Left colon (tissue), 2 donors: ENCODE measurements around the gene PPP1R2. TPM values are rescaled to one million over a fixed set of nuclear protein-coding genes. Genes with fewer than 3 reads are reported as not detected.
"Not testable (repeated sequence)": the region's sequence is repeated elsewhere in the genome, so short reads cannot be mapped to it uniquely, and the experiment has no call there.

Source experiments
- ATAC-seq: fragments of 200-7000 bp; cut with Tn5 transposase; one replicate; pipeline ENCODE4 v1.9.1; 2020; ENCODE audit warnings: mild to moderate bottlenecking, moderate library complexity
- DNase-seq, 2 donors: peaks; one replicate each; pipeline ENCODE4 v3.0.0-alpha.2; 2020
- intact Hi-C, 2 donors: fragments of 100-400 bp; cut with DNase I in 1 of 2; cut with micrococcal nuclease in 1 of 2; formaldehyde crosslinking; loops; one replicate each; pipeline versions ENCODE4 v1.11.2 to v1.14.0; 2022; cut with DNase I, micrococcal nuclease
- total RNA-seq, 2 donors: library from RNA; stranded (reverse); fragmentation: NEBNext Ultra II Directional; extraction: Animal tissue kit (Norgen Biotek cat#: 25700); gene quantifications; one replicate each; pipeline ENCODE4 v1.2.1, GENCODE V29; 2021
- donor health status: DM: no; HTN: no; CAD: no.
- donor health status: DM: yes; HTN: yes; CAD: no.

The PPP1R2 gene
- total RNA-seq, 2 donors from 2014 or later = 41.1 to 50.5 TPM

DNA sequence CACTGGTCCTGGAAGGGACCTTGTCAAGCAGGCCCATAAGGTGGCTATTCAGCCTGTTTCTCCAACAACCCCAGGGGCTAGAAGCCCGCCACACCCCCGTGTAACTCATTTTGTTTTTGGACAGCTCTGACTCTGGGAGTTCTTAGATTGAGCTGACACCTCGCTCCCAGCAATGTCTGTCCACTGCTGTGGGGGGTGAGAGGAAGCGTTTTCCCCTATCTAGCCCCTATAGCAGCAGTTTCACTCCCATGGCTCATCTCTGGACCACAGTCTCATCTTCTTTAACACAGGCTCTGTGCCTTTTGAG, 1.1 kb upstream of the PPP1R2 start:
- DNase-seq (no peak), ATAC-seq (no peak)
- intact Hi-C loops = no loop called here

DNA sequence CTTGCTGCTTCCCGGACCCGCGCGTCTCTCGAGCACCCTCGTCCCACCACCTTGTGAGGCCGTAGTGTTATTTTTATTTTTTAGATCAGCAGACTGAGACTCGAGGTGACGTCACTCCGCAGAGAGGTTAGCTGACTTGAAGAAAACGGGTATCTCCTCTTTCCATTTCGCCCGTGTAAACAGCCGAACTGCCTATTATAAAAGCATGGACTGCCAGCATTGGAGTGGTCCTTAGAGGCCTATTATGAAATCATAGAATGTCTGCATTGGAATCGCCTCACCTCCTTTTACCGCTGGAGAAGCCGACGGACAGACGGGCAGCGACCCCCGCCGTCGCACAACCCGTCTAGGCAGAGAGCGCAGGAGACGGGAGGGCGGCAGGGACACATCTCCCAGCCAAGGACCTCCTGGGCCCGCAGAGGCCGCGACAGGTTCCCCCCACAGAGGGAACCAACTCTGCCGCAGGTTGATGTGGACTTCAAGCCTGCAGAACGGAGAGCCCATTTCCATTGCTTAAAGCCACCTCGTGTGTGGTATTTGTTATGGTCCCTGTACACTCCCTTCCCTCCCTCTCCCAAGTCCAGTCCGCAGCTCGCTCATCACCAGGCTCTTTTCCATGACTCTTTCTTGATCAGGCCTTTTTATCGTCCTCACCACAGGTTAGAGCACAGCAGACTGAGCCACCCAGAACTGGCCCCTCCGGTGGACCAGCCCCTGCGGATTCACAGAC, 540 bp upstream of the PPP1R2 start:
- ATAC-seq = peak; percentile 21
- peak in 1 of 2 donors; percentile 44 for DNase-seq
- intact Hi-C loops = no loop called here

DNA sequence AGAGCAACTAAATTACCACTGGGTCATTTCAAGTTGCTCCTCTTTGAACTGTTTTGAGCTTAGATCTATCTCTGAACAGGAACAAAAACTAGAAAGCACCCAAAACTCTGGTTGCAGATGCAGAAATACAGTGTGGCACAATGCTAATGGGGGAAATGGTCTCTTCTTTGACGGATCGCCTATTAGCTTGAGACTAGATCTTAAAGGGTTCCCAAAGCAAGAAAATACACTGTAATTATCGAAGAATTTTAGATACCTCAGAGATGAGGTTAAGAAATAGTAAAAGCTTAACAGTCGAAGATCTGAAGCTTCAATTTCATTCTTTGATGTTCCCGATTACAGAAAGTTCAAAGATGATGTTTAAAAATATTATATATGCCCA, 818 bp downstream of the PPP1R2 start:
- ATAC-seq = no peak
- no peak for DNase-seq
- intact Hi-C loops = no loop called here

DNA sequence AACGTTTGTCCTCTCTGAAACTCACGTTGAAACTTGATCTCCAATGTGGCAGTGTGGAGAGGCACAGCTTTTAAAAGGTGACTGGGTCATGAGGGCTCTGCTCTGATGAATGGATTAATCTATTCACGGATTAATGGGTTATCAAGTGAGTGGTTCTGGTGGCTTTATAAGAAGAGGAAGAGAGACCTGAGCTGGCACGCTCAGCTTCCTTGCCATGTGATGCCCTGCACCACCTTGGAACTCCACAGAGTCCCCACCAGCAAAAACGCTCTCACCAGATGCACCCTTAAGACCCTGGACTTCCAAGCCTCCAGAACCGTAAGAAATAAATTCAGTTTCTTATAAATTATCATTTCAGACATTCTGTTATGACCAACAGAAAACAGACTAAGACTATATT, 2.6 kb downstream of the PPP1R2 start:
- ATAC-seq (no peak), DNase-seq (no peak)
- intact Hi-C loops = no loop called here

DNA sequence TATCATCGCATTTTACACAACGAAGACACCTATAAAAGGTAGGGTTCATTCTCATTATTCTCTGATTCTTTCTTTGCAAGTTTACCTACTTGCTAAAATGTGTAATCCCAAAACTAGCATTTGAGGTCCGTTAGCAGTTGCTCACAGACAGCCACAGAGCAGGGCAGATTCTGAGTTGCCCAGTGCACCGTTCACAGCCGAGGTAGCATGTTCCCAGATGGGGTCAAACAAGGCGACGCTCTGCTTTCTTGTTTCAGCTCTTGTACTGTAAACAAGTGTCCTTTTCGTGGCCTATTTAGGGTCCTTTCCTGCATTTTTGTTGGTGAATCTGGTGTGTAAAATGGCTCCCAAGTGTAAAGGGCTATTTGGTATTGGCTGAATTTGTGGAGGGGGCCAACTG, 3.1 kb downstream of the PPP1R2 start:
- ATAC-seq (no peak), DNase-seq (no peak)
- intact Hi-C loops = no loop called here

DNA sequence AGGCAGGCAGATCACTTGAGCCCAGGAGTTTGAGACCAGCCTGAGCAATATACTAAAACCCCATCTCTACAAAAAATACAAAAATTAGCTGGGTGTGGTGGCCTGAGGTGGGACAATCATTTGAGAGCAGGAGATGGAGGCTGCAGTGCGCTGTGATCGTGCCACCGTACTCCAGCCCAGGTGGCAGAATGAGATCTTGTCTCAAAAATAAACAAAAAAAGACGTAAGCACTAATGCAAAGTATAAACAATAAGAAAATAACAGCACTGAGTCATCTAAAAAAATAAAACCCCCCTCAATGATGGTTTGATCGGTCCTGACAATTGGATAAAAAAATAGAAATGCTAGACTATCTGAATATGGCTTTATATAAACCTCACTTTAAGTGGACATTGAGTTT, 3.6 kb downstream of the PPP1R2 start:
- intact Hi-C loops = no loop called here
- DNase-seq = no peak
- no peak for ATAC-seq

DNA sequence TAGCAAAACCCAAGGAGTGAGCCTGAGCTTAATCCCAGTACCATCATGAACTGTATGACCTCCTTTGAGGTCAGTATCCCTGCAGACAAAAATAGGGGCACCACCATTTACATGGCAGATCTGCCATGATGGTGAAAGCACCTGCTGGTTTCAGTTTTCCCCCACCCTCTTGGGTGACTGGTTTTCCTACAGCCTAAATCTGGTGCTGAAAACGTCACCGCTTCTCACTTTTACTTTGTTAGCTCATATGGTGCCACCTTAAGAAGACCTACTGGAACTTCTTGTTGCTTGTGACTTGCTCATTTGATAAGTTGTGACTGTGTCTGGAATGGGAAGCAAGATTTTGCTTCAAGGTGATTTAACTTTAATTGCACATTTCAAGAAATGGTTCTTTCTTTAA, 5.1 kb downstream of the PPP1R2 start:
- intact Hi-C loops = no loop called here
- DNase-seq = no peak
- ATAC-seq = no peak

DNA sequence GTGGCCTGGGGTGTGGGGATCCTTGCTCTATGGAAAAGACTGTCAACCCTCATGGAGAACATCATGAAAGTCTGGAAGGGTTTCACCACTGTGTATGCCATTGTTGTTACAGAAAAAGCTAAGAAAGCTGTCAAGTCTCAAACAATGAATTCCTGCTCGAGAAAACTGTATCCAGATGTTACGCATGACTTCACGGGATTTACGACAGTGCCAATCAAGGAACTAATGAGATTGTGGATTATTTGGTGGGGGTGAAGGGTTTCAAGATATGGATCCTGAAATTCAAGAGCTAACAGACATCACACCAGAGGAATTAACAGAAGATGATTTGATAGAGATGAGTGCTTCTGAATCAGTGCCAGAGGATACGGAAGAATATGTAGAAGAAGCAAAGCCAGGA, 7.8 kb downstream of the PPP1R2 start:
- ATAC-seq = no peak
- intact Hi-C loops = no loop called here
- DNase-seq = no peak

DNA sequence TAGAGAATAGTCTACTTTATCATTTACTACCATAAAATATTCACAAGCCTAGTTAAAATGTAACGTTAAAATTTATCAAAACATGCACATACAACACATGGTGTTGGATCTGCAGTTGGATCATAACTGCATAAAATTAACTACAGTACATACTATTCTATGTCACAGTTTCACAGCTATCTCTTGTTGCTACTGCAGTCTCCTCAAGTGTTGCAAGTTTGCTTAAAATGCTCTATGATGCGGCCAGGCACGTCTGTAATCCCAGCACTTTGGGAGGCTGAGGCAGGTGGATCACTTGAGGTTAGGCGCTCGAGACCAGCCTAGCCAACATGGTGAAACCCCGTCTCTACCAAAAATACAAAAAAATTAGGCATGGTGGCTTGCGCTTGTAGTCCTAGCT, 10.3 kb downstream of the PPP1R2 start:
- ATAC-seq = no peak
- intact Hi-C loops = no loop called here
- no peak for DNase-seq

DNA sequence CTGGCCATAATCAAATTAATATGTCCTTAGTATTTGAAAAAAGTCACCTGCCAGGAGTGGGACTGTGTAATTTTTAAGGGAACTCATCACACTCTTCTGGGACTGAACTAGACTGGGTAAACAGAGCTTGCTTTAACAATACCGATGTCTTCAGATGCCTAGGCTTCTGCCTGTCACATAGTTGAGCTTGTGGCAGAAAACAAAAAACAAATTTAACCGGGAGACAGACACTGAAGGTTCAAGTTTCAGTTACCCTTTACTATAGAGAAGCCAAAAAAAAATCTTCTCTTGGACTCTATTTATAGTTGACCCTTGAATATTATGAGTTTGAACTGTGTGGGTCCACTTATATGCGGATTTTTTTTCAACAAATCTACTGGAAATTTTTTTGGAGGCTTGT, 10.8 kb downstream of the PPP1R2 start:
- no peak for ATAC-seq
- DNase-seq = no peak
- intact Hi-C loops = no loop called here

DNA sequence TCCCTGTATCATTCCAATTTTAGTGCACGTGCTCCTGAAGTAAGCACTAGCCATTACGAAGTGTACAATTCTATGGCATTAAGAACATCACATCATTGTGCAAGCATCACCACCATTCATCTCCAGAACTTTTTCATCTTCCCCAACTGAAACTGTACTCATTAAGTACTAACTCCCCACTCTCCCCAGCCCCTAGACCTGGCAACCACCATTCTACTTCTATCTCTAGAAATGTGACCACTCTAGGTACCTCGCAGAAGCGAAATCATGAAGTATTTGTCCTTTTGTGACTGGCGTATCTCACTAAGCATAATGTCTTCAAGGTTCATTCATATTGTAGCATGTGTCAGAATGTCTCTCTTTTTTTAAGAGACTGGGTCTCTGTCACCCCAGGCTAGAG, 11.4 kb downstream of the PPP1R2 start:
- DNase-seq = no peak
- ATAC-seq = no peak
- intact Hi-C loops = no loop called here

DNA sequence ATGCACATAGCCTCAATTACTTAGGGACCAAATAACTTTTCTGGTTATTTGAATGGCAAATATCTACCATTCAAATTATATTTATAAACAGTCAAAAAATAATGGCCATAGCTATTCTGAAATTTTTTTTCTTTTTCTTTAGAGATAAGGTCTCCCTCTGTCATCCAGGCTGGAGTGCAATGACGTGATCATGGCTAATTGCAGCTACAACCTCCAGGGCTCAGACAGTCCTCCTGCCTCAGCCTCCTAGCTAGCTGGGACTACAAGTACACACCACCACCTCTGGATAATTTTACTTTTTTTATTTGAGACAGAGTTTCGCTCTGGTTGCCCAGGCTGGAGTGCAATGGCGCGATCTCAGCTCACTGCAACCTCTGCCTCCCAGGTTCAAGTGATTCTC, 16.6 kb downstream of the PPP1R2 start:
- intact Hi-C loops = no loop called here
- ATAC-seq = no peak

DNA sequence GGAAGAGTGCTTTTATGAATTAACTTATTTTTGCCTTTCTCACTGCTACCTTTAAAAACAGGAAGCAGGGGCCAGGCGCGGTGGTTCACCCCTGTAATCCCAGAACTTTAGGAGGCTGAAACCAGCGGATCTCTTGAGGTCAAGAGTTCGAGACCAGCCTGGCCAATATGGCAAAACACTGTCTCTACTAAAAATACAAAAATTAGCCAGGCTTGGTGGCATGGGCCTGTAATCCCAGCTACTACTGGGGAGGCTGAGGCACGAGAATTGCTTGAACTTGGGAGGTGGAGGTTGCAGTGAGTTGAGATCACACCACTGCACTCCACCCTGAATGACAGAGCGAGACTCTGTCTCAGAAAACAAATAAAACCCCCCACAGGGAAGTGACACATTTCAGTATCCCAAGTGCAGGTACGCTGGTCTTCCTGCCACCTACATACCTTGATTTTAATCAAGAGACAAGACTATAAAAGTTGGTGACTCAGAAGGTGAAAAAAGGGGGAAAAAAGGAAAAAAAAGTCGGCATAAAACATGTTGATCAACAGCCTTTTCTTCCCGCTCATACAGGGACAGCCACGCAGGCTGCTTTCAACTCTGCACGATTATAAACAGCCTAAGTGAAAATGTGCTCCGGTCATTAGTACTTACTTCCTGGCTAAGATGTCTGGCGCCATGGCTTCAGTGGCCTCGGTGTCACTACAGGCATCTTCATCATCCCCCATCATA, 18.8 kb downstream of the PPP1R2 start:
- no peak for ATAC-seq
- intact Hi-C loops = loop anchor here in 1 of 2 donors (5.0 kb wide), 1 partner anchor 252 kb away; the partner anchor contains the start of gene XXYLT1
- no peak for DNase-seq

More for the DNA sequence above, 16.6 kb downstream of the PPP1R2 start:
- DNase-seq = no peak

DNA sequence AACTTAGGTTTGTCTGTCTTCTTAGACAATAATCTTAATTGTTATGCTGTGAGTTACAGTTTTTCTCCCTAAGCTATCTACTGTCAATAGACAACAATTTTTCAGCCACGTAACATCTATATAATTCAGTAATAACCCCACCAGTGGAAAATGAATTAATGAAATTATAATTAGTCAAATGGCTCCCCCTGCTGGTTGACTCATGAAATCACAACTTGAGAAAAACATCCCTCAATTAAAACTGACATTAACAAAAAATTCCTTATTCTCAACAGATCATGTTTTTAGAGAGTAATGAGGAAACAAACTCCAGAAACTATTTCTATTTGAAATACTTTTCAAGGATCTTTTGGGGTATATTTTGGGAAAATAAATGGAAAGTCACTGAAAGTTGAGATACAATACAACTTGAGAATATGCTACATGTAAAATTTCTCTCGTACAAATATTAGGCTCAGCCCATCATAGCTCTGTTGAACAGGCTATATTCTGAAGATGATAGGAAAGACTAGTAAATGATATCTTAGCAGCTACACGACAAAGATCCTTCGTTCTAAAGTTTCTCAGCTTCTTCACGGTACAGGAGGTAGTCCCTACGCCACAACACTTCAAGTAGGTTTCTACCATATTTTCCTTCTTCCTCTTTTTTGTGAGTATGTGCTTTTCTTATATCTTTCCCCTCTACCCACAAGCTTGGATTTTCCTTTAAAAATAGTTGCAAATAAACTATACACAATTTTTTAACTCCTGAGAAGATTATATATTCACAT, 20.7 kb downstream of the PPP1R2 start:
- peak; percentile 20 for ATAC-seq
- intact Hi-C loops = loop anchor here in 1 of 2 donors (5.0 kb wide), 1 partner anchor 250 kb away; the partner anchor contains the start of gene XXYLT1
- DNase-seq = no peak

DNA sequence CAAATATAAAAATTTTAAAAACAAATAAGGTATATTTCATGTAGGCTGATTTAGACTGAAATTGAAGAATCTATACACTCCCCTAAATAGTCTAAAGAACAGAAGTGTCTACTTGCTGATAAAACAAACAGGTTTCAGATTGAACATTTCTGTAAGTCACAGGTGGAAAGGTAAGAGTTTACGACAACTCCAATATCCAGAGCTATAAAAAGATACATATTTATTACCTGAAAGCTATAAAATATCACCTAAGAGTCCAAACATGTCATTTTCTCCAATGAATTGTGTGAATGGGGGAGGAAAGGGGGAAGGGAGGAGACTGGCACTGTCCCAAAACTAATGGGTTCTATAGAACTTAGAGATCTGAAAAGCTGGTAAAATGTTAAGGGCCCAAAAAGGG, 26.1 kb downstream of the PPP1R2 start:
- intact Hi-C loops = no loop called here
- DNase-seq (no peak), ATAC-seq (peak; percentile 83)

DNA sequence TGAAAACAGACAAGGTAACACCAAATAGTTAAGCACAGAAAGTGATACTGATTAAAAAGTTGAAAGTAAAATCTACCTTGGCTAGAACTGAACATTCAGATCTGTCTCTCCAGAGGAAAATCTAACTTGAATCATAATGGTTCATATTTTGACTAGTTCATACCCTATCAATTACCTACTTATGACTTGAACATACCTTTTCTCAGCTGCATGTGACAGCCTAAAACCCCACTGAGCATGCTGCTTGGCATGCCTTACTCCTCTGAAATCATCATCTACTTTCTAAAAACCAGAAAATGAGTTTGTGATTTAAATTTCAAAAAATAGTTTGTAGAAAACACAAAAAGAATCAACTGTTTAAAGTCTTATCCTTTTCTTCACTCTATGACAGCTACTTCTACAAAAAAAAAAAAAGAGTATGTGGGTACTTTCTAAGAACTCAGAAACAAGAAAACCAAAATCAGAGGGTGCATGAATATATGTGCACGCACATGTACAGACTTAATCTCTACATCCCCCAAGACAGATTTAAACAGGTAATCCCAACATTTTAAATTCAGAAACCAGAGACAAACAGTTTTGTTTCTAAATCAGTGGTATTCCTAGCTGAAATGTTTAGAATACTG, 28.4 kb downstream of the PPP1R2 start:
- DNase-seq, ATAC-seq, intact Hi-C loops: not testable (repeated sequence)

DNA sequence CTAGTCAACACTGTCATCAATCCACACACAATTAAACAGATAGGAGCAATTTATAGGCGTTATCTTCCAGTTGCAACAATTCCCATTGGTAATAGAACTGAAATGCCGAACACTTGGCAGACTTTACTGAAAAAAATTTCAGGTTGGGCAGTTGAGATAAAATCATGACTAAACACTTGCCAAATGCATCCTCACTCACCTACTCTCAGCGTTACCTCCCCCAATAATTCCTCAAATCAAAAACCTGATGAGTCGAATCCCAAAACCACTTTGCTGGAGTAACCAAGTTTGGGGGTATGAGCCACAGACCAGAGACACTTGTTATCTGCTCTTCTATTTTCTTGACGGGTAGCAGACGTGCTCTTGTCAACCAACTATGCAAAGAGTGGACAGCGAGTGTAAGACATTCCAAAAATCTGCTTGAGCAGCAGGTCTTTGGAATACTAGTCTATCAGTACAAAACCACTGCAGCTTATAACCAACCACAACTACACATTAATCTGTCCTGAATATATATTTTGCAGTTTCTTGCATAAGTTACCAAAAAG, 30.3 kb downstream of the PPP1R2 start:
- ATAC-seq (no peak), DNase-seq (no peak)
- intact Hi-C loops = no loop called here

DNA sequence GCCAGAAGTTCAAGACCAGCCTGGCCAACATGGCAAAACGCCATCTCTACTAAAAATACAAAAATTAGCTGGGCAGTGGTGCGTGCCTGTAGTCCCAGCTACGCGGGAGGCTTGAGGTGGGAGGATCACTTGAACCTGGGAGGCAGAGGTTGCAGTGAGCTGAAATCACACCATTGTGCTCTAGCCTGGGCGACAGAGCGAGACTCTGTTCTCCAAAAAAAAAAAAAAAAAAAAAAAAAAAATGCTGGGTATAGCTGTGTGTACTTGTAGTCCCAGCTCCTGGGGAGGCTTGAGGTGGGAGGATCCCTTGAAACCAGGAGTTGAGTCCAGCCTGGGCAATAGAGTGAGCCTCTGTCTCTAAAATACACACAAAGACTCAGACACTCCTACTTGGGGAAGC, 32.0 kb downstream of the PPP1R2 start:
- DNase-seq (no peak), ATAC-seq (no peak)
- intact Hi-C loops = no loop called here

DNA sequence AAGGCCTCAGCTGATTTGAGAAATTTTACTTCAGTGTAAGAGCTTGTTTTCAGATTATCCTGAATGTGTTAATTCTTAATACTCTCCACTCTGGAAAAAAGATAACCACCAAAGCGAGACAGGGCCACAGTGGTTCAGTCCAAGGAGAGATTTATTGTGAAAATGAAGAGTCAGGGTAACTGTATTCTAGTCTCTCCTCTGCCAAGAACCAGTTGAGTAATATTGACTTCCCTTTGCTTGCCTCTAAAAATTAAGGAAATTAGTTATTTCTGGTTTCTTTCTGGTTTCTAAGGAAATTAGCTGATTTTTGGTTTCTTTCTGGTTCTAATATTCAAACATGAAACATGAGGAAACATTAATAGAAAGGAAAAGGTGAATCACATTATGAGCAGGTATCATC, 34.9 kb downstream of the PPP1R2 start:
- ATAC-seq (no peak), DNase-seq (no peak)
- intact Hi-C loops = no loop called here
